Stimulated activated CD4-positive, alpha-beta T cell treated with anti-CD3 and anti-CD28 coated beads, Interleukin-2, amount 100 ng/mL, for 24 hours (primary cell): ENCODE results near the gene PROKR1.

Experiments
- DNase-seq, 2 donors: peaks; one replicate each; pipeline ENCODE4 v3.0.0-alpha.2; 2020

PROKR1 gene

GRCh38 chr2:68700560-68700959 is 57.2 kb downstream of the PROKR1 start:
- no peak for DNase-seq

DNA sequence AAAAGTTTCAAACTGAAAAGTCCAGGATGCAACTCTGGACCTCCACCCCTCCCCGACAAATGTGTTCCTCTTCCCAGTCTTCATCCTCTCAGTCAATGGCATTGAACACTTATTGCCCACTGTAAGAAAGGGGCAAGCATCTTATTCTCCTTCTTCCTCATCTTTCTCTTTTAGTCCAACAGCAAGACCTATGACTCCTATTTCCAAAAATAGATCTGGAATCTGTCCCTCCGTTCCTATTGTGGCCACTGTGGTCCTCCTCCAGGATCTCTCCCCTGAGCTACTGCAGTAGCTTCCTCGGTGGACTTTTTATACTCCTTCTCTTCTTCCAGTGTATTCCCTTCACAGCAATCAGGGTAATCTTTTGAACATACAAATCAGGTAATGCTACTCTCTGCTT is 63.3 kb downstream of the PROKR1 start:
- no peak for DNase-seq
